GM18867 (cell line): ENCODE data around the gene NBPF9.
"Not testable (repeated sequence)": the region's sequence is repeated elsewhere in the genome, so short reads cannot be mapped to it uniquely, and the experiment has no call there.

Experiments used
- ATAC-seq: cut with Tn5 transposase; IDR thresholded peaks from one replicate; pipeline ENCODE4 v1.9.1; 2021; ENCODE audit warnings: mild to moderate bottlenecking, moderate library complexity; ENCODE audit not compliant: unreplicated experiment

The NBPF9 gene

GRCh38 chr1:149016626-149017025 is 86.7 kb downstream of the NBPF9 start:
- not testable (repeated sequence) for ATAC-seq

DNA sequence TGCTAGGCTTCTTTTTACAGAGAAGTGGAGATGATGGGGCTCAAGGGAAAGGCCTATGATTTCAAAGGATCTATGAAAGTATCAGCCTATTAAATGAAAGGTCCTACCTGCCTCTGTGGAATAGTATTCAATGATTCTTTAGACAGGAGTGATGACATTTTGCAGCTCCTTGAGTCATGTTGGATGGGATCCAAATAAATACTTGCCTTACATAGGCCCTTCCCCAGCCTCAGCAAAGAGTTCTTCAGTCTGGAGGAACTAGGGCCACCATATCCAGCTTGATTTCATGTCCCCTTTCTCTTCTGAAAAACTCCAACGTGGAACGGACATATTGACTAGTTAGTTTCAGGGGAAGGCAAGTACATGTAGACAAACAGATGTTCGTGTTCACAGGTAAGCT is 87.8 kb downstream of the NBPF9 start:
- not testable (repeated sequence) for ATAC-seq

- not testable (repeated sequence) for ATAC-seq
Measured at GRCh38 chr1:149013513-149013912, 89.8 kb downstream of the NBPF9 start.

DNA sequence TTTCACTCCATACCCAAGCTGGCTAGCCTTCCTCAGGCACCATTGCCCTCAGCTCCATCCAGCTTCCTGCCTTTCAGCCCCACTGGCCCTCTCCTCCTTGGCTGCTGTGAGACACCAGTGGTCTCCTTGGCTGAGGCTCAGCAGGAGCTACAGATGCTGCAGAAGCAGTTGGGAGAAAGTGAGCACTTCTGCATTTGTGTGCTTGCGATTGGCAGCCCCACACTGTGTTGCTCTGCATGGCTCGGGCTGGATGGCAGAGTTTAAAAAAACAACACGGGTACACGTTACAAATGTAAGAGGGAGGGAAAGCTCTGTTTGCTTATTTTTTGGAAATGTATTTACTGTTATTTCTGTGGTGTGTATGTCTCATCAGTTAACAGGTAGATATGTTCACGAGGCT is 90.8 kb downstream of the NBPF9 start:
- ATAC-seq: not testable (repeated sequence)

DNA sequence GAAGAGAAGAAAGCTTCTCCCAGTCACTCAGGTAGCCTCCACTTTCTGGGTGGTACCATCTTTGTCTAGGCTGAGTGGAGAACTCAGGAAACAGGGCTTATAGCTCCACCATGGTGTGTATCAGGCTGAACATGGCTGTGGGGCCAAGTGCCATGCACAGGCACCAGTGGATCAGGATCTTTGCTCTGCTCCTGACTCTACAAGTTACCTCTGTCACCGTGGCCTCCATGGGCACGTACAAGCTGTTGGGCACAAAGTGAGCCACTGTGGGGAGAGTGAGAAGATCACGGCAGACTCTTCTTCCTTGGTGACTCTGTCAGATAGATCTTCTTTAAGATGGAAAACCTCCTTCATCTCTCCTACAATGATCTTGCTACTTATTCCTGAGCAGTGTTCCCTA is 93.6 kb downstream of the NBPF9 start:
- not testable (repeated sequence) for ATAC-seq

DNA sequence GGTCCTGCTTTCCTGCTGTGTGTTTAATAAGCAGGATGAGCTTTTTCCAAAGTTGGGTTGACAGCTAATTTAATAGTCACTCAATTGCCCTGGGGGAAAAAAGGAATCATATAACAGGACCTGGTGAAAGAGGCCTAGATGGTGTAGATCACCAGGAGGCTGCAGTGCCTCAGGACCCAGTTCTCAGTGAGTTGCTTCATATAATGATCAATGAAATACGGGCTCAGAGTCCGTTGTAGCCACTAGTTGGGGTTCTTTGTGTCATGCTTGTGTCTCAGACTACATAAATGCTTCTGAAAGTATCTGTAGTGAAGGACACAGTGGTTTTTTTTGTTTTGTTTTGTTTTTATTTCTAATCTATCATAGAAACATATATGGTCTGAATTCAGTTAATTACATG is 94.6 kb downstream of the NBPF9 start:
- not testable (repeated sequence) for ATAC-seq

- ATAC-seq: not testable (repeated sequence)
Measured at GRCh38 chr1:149008326-149008725, 95.0 kb downstream of the NBPF9 start.
